ENCODE measurements around the gene PIK3C2G. TPM values are rescaled to one million over a fixed set of nuclear protein-coding genes. Genes with fewer than 3 reads are reported as not detected.
A peak's percentile ranks its signal among the peaks of the same experiment; 100 is the strongest.

Gene PIK3C2G
- total and polyA plus RNA-seq, 4 donors: 0.11 to 4.8 (median 0.74) TPM; not detected in 1

- ATAC-seq (ENCODE audit: insufficient read depth, low FRiP score): no peak
- no peak for TF ChIP-seq CTCF (IDR thresholded peaks at IDR 0.05; ENCODE audit: control extremely low read depth, extremely low read depth)
- no peaks in the 10 kb centered on the region for H3K4me1 ChIP-seq (ENCODE audit: control insufficient read depth in 5 of 5, insufficient read depth in 5 of 5, low read length in 5 of 5)
- no peak overlapping the region for H3K9ac ChIP-seq (ENCODE audit: insufficient read depth in 1 of 2, low read length in 2 of 2)
- peak in 2 of 3 donors; percentile 43 to 59 for DNase-seq
- no peaks in the 10 kb centered on the region for H3K27me3 ChIP-seq (ENCODE audit: control insufficient read depth in 3 of 3, insufficient read depth in 3 of 3, low read length in 2 of 3)
- H3K27ac ChIP-seq (ENCODE audit: low read depth in 1 of 2, low read length in 1 of 2): no peak overlapping the region
- H3K9me3 ChIP-seq (ENCODE audit: control insufficient read depth in 4 of 4, insufficient read depth in 3 of 4, low read length in 3 of 4): no peaks in the 10 kb centered on the region
- H3K36me3 ChIP-seq (ENCODE audit: control insufficient read depth in 4 of 4, insufficient read depth in 4 of 4, low read length in 4 of 4): no peaks in the 10 kb centered on the region
- H3K4me3 ChIP-seq: no peak overlapping the region
These were observed 414.8 kb downstream of the PIK3C2G start for GRCh38 chr12:18676141-18676540.

- Histone ChIP-seq H3K4me1 (ENCODE audit: control insufficient read depth in 5 of 5, insufficient read depth in 5 of 5, low read length in 5 of 5) (no peaks in the 10 kb centered on the region), H3K27me3 (ENCODE audit: control insufficient read depth in 3 of 3, insufficient read depth in 3 of 3, low read length in 2 of 3) (no peaks in the 10 kb centered on the region), H3K4me3 (no peak overlapping the region), H3K27ac (ENCODE audit: low read depth in 1 of 2, low read length in 1 of 2) (no peak overlapping the region), H3K36me3 (ENCODE audit: control insufficient read depth in 4 of 4, insufficient read depth in 4 of 4, low read length in 4 of 4) (no peaks in the 10 kb centered on the region), H3K9me3 (ENCODE audit: control insufficient read depth in 4 of 4, insufficient read depth in 3 of 4, low read length in 3 of 4) (no peaks in the 10 kb centered on the region), H3K9ac (ENCODE audit: insufficient read depth in 1 of 2, low read length in 2 of 2) (no peak overlapping the region)
- TF ChIP-seq CTCF (IDR thresholded peaks at IDR 0.05; ENCODE audit: control extremely low read depth, extremely low read depth): no peak
- DNase-seq (peak in 1 of 3 donors; percentile 1), ATAC-seq (ENCODE audit: insufficient read depth, low FRiP score) (no peak)
- 84 to 90% methylated on average over 5 of the region's 5 CpGs for WGBS, 2 donors
These were observed 415.8 kb downstream of the PIK3C2G start for GRCh38 chr12:18676996-18677588.

GRCh38 chr12:18681818-18682217 is 420.5 kb downstream of the PIK3C2G start:
- H3K9ac ChIP-seq (ENCODE audit: insufficient read depth in 1 of 2, low read length in 2 of 2): no peak overlapping the region
- no peaks in the 10 kb centered on the region for H3K27me3 ChIP-seq (ENCODE audit: control insufficient read depth in 3 of 3, insufficient read depth in 3 of 3, low read length in 2 of 3)
- H3K4me1 ChIP-seq (ENCODE audit: control insufficient read depth in 5 of 5, insufficient read depth in 5 of 5, low read length in 5 of 5): no peaks in the 10 kb centered on the region
- no peak for TF ChIP-seq CTCF (IDR thresholded peaks at IDR 0.05; ENCODE audit: control extremely low read depth, extremely low read depth)
- 71 to 84% methylated on average over 3 of the region's 3 CpGs for WGBS, 2 donors
- ATAC-seq (ENCODE audit: insufficient read depth, low FRiP score) (no peak), DNase-seq (no peak)
- H3K36me3 ChIP-seq (ENCODE audit: control insufficient read depth in 4 of 4, insufficient read depth in 4 of 4, low read length in 4 of 4): no peaks in the 10 kb centered on the region
- no peaks in the 10 kb centered on the region for H3K9me3 ChIP-seq (ENCODE audit: control insufficient read depth in 4 of 4, insufficient read depth in 3 of 4, low read length in 3 of 4)
- no peak overlapping the region for H3K4me3 ChIP-seq
- H3K27ac ChIP-seq (ENCODE audit: low read depth in 1 of 2, low read length in 1 of 2): no peak overlapping the region

Data from lung (tissue), 12 donors.